ACC112 (cell line): Measurements from ENCODE around the gene ZNF552.
"Not testable (repeated sequence)": the region's sequence is repeated elsewhere in the genome, so short reads cannot be mapped to it uniquely, and the experiment has no call there.

ENCODE experiments used
- H2AFZ ChIP-seq: fragments of 200-600 bp; sonication (generic); one replicate; pipeline ENCODE4 v1.6.0; 2017; ENCODE audit warnings: antibody characterized with exemption, low read length; ENCODE audit not compliant: unreplicated experiment
- H3K27ac ChIP-seq: fragments of 200-600 bp; sonication (generic); 2 replicates; pipeline ENCODE4 v1.5.1; 2014; ENCODE audit warnings: low read depth, mild to moderate bottlenecking, antibody characterized with exemption, low read length, moderate library complexity
- H3K27me3 ChIP-seq: fragments of 200-600 bp; sonication (generic); 2 replicates; pipeline ENCODE4 v1.6.1; 2014; ENCODE audit warnings: mild to moderate bottlenecking, antibody characterized with exemption, low read length, moderate library complexity, mixed read lengths; ENCODE audit not compliant: insufficient read depth
- H3K36me3 ChIP-seq: fragments of 200-600 bp; sonication (generic); 2 replicates; pipeline ENCODE4 v1.6.1; 2016; ENCODE audit warnings: mild to moderate bottlenecking, antibody characterized with exemption, low read length, moderate library complexity, mixed read lengths; ENCODE audit not compliant: insufficient read depth
- H3K4me1 ChIP-seq: fragments of 200-600 bp; sonication (generic); one replicate; pipeline ENCODE4 v1.6.1; 2016; ENCODE audit warnings: low read length, mixed read lengths; ENCODE audit not compliant: insufficient read depth, unreplicated experiment, control insufficient read depth
- H3K4me3 ChIP-seq: fragments of 200-600 bp; sonication (generic); 2 replicates; pipeline ENCODE4 v1.5.1; 2014; ENCODE audit warnings: mild to moderate bottlenecking, low read depth, low read length
- H3K79me2 ChIP-seq: fragments of 200-600 bp; sonication (generic); one replicate; pipeline ENCODE4 v1.6.0; 2016; ENCODE audit warnings: low read length; ENCODE audit not compliant: control insufficient read depth, unreplicated experiment, insufficient read depth

Gene ZNF552

GRCh38 chr19:57803594-57804325 lies 11.0 kb downstream of the ZNF552 start:
- H3K36me3 ChIP-seq, result peaks cover 8% of the 10 kb centered on the region; the same call in 1 of the 2 replicates
- H3K27ac ChIP-seq, result peak overlapping the region; percentile 47
- peak overlapping the region; percentile 70 for H2AFZ ChIP-seq
- peak overlapping the region; percentile 78 for H3K4me3 ChIP-seq
- H3K27me3 ChIP-seq, result no peaks in the 10 kb centered on the region
- no peaks in the 10 kb centered on the region for H3K79me2 ChIP-seq
- H3K4me1 ChIP-seq, result peaks cover 6% of the 10 kb centered on the region

GRCh38 chr19:57803265-57803593 lies 11.5 kb downstream of the ZNF552 start:
- Histone ChIP-seq H2AFZ (peak overlapping the region; percentile 70), H3K4me1 (peaks cover 6% of the 10 kb centered on the region), H3K4me3 (peak overlapping the region; percentile 78), H3K36me3 (peaks cover 6% of the 10 kb centered on the region; the same call in 1 of the 2 replicates), H3K27me3 (no peaks in the 10 kb centered on the region), H3K79me2 (no peaks in the 10 kb centered on the region), H3K27ac (peak overlapping the region; percentile 47)

- H3K79me2 ChIP-seq, result no peaks in the 10 kb centered on the region
- H3K27me3 ChIP-seq, result no peaks in the 10 kb centered on the region
- H3K36me3 ChIP-seq, result no peaks in the 10 kb centered on the region
- H3K27ac ChIP-seq, result peak overlapping the region; percentile 27; the same call in 1 of the 2 replicates
- no peak overlapping the region for H2AFZ ChIP-seq
- peaks cover 6% of the 10 kb centered on the region for H3K4me1 ChIP-seq
- no peak overlapping the region for H3K4me3 ChIP-seq
Measured at GRCh38 chr19:57802269-57802668, 12.4 kb downstream of the ZNF552 start.

- Histone ChIP-seq H3K27me3 (no peaks in the 10 kb centered on the region), H3K36me3 (no peaks in the 10 kb centered on the region), H3K4me1 (peaks cover 6% of the 10 kb centered on the region), H2AFZ (no peak overlapping the region), H3K27ac (no peak overlapping the region), H3K4me3 (no peak overlapping the region), H3K79me2 (no peaks in the 10 kb centered on the region)
Measured at GRCh38 chr19:57800696-57801095, 14.0 kb downstream of the ZNF552 start.

- H2AFZ ChIP-seq, H3K79me2 ChIP-seq: not testable (repeated sequence)
Measured at GRCh38 chr19:57796580-57796979, 18.1 kb downstream of the ZNF552 start.

GRCh38 chr19:57789288-57789687 lies 25.4 kb downstream of the ZNF552 start:
- Histone ChIP-seq H3K36me3 (peaks cover 18% of the 10 kb centered on the region), H3K4me1 (no peaks in the 10 kb centered on the region), H3K79me2 (peaks cover under 1% of the 10 kb centered on the region), H2AFZ (no peak overlapping the region), H3K4me3 (no peak overlapping the region), H3K27me3 (no peaks in the 10 kb centered on the region), H3K27ac (no peak overlapping the region)

More at GRCh38 chr19:57796580-57796979, 18.1 kb downstream of the ZNF552 start:
- H3K27me3 ChIP-seq, H3K27ac ChIP-seq, H3K4me3 ChIP-seq, H3K4me1 ChIP-seq, H3K36me3 ChIP-seq: not testable (repeated sequence)

- Histone ChIP-seq H2AFZ (no peak overlapping the region), H3K79me2 (peaks cover 3% of the 10 kb centered on the region), H3K4me1 (no peaks in the 10 kb centered on the region), H3K4me3 (no peak overlapping the region), H3K36me3 (peaks cover 18% of the 10 kb centered on the region), H3K27me3 (no peaks in the 10 kb centered on the region), H3K27ac (no peak overlapping the region)
Measured at GRCh38 chr19:57788114-57788692, 26.5 kb downstream of the ZNF552 start.

- H3K36me3 ChIP-seq, result peaks cover 15% of the 10 kb centered on the region
- H3K27ac ChIP-seq, result no peak overlapping the region
- H3K27me3 ChIP-seq, result no peaks in the 10 kb centered on the region
- no peak overlapping the region for H3K4me3 ChIP-seq
- H2AFZ ChIP-seq, result no peak overlapping the region
- H3K4me1 ChIP-seq, result no peaks in the 10 kb centered on the region
- H3K79me2 ChIP-seq, result peaks cover 6% of the 10 kb centered on the region
Measured at GRCh38 chr19:57786906-57787305, 27.8 kb downstream of the ZNF552 start.

- Histone ChIP-seq H3K36me3 (peaks cover 21% of the 10 kb centered on the region), H3K4me1 (no peaks in the 10 kb centered on the region), H3K79me2 (peaks cover 10% of the 10 kb centered on the region), H2AFZ (no peak overlapping the region), H3K4me3 (no peak overlapping the region), H3K27ac (no peak overlapping the region), H3K27me3 (no peaks in the 10 kb centered on the region)
Measured at GRCh38 chr19:57786286-57786685, 28.4 kb downstream of the ZNF552 start.

- Histone ChIP-seq H3K4me3 (no peak overlapping the region), H3K79me2 (peaks cover 44% of the 10 kb centered on the region), H3K36me3 (peaks cover 62% of the 10 kb centered on the region), H3K27ac (no peak overlapping the region), H3K4me1 (no peaks in the 10 kb centered on the region), H2AFZ (no peak overlapping the region), H3K27me3 (no peaks in the 10 kb centered on the region)
Measured at GRCh38 chr19:57779220-57779845, 35.4 kb downstream of the ZNF552 start.

- no peak overlapping the region for H2AFZ ChIP-seq
- H3K27ac ChIP-seq, result no peak overlapping the region
- peaks cover 46% of the 10 kb centered on the region for H3K79me2 ChIP-seq
- peaks cover 62% of the 10 kb centered on the region for H3K36me3 ChIP-seq
- no peak overlapping the region for H3K4me3 ChIP-seq
- H3K27me3 ChIP-seq, result no peaks in the 10 kb centered on the region
- H3K4me1 ChIP-seq, result no peaks in the 10 kb centered on the region
Measured at GRCh38 chr19:57778336-57778735, 36.4 kb downstream of the ZNF552 start.
